Stomach (tissue), 9 donors: ENCODE measurements around the gene VPS37C. TPM values are rescaled to one million over a fixed set of nuclear protein-coding genes. Genes with fewer than 3 reads are reported as not detected.

Experiments
- DNase-seq, 2 donors: peaks; one replicate each; pipeline versions ENCODE4 v3.0.0 to v3.0.0-alpha.2; 2013 to 2019
- H3K27ac ChIP-seq, 5 donors: fragments of 200-600 bp in 4 of 5; sonication (generic) in 4 of 5; one replicate each; pipeline ENCODE4 v1.5.1; 2013 to 2019; ENCODE audit warnings: mild to moderate bottlenecking in 1 of 5, moderate library complexity in 1 of 5
- H3K27me3 ChIP-seq, 3 donors: fragments of 200-600 bp; sonication (generic); one replicate each; pipeline ENCODE4 v1.5.1; 2017 to 2019; ENCODE audit warnings: mixed run types in 1 of 3
- H3K36me3 ChIP-seq, 4 donors: fragments of 200-600 bp; sonication (generic); 1 replicate in 3 of 4; 2 replicates in 1 of 4; pipeline ENCODE4 v1.5.1; 2016 to 2019
- H3K4me1 ChIP-seq, 4 donors: fragments of 200-600 bp; sonication (generic); one replicate each; pipeline ENCODE4 v1.5.1; 2016 to 2019
- H3K4me3 ChIP-seq, 4 donors: fragments of 200-600 bp; sonication (generic) in 3 of 4; one replicate each; pipeline ENCODE4 v1.5.1; 2016 to 2019; ENCODE audit warnings: mild to moderate bottlenecking in 1 of 4
- H3K9me3 ChIP-seq, 4 donors: fragments of 200-600 bp; sonication (generic); one replicate each; pipeline ENCODE4 v1.5.1; 2016 to 2019
- CTCF ChIP-seq, 7 experiments: fragments of 450-650 bp in 4 of 7; fragments of 200-600 bp in 3 of 7; sonication (generic) in 3 of 7; IDR thresholded peaks; one replicate each; pipeline ENCODE4 v1.5.1; 2016 to 2019; ENCODE audit warnings: antibody characterized with exemption in 7 of 7, control low read depth in 2 of 7, mild to moderate bottlenecking in 1 of 7
- EP300 ChIP-seq: sonication (generic); formaldehyde crosslinking; IDR thresholded peaks from one replicate; pipeline ENCODE4 v1.6.1; 2017; ENCODE audit warnings: antibody characterized with exemption
- POLR2A ChIP-seq, 4 donors: fragments of 450-650 bp; IDR thresholded peaks; one replicate each; pipeline ENCODE4 v1.6.1; 2016; ENCODE audit warnings: antibody characterized with exemption in 4 of 4, control low read depth in 2 of 4, mild to moderate bottlenecking in 1 of 4, moderate library complexity in 1 of 4
- POLR2AphosphoS5 ChIP-seq, 3 donors: sonication (generic); formaldehyde crosslinking; IDR thresholded peaks; one replicate each; pipeline ENCODE4 v1.6.1; 2016; ENCODE audit warnings: antibody characterized with exemption in 3 of 3
- WGBS, 5 donors: extraction: QIAGEN DNeasy Blood & Tissue Kit in 3 of 5; methylation state at CpG; one replicate each; pipeline versions ENCODE4 v1.1.5 to v1.1.7; 2013 to 2018; 5-methylcytosine and 5-hydroxymethylcytosine counted together
- intact Hi-C: fragments of 100-400 bp; cut with DNase I; formaldehyde crosslinking; loops from one replicate; pipeline ENCODE4 v1.15.1; 2023; ENCODE audit warnings: low total_unique reads
- polyA plus RNA-seq, 3 donors: library from polyadenylated mRNA; stranded (reverse); fragments of 200-250 nt; gene quantifications; one replicate each; pipeline ENCODE4 v1.2.3, GENCODE V29; 2013
- total RNA-seq, 5 donors: library from RNA; depleted of rRNA; stranded (reverse); fragments of >200 nt; gene quantifications; one replicate each; pipeline versions ENCODE4 v1.1.0 to v1.2.3, GENCODE V29; 2014 to 2016
- donor health status: healthy with polysubstance abuse.
- donor health status: Bipolar disorder and iron deficiency.
- donor health status: healthy.

VPS37C gene
- total and polyA plus RNA-seq, 8 donors: 6.4 to 53.6 (median 27.7) TPM

DNA sequence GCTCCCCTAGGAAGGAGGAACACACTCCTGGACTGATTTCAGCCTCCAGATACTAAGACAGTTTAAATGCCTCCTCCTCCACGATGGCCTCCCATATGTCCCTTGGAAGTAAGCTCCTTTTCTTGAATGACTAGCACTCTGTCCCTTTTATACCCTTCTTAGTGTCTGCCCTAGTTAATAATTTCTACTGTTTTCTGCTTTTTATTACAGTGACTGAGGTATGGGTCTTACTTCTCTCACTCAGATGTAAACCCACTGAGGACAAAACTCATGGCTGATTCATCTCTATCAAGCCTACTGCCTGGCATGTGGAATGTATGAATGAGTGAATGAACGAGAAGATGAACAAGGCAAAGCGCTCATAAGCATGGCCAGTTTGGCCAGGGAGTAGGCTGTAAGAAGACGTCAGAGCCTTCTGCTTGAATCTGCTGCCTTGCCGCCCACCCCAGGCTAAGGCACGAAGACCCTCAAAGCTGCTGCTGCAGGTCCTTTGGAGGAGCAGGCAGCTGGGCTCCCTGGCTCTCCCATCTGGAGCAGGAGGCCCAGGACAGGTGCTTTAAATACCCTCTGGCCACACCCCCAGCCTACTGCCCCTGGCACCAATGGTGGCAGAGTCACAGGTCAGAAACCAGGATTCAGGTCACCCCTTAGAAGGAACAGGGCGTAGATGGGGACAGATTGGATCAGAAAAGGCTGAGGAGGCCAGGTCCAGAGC lies 33.9 kb upstream of the VPS37C start:
- Histone ChIP-seq H3K4me1 (peaks cover 0 to 27% (median 20%) of the 10 kb centered on the region in 4 donors), H3K27ac (peak overlapping the region; percentile 73 to 88 (median 76)), H3K4me3 (peak overlapping the region in 1 of 4 donors; percentile 4), H3K36me3 (no peaks in the 10 kb centered on the region), H3K27me3 (peaks cover 0 to 9% (median 0%) of the 10 kb centered on the region in 3 donors), H3K9me3 (peaks cover 0 to 9% (median 4%) of the 10 kb centered on the region in 4 donors)
- WGBS, 5 donors: 33 to 65% (median 46%) methylated on average over 7 of the region's 7 CpGs
- TF ChIP-seq CTCF (IDR thresholded peaks at IDR 0.05): no peak
- TF ChIP-seq POLR2AphosphoS5 (IDR thresholded peaks at IDR 0.05): peak in 2 of 3 donors; percentile 94 to 98
- peak in 2 of 4 donors; percentile 71 to 89 for TF ChIP-seq POLR2A (IDR thresholded peaks at IDR 0.05)
- no peak for TF ChIP-seq EP300
- DNase-seq: peak in 1 of 2 donors; percentile 94
- intact Hi-C loops: no loop called here

GRCh38 chr11:61194169-61194671 lies 33.0 kb upstream of the VPS37C start:
- WGBS, 5 donors: 31 to 56% (median 39%) methylated on average over 11 to 12 of the region's 12 CpGs
- intact Hi-C loops: no loop called here
- peak in 1 of 2 donors; percentile 72 for DNase-seq
- Histone ChIP-seq H3K36me3 (no peaks in the 10 kb centered on the region), H3K27ac (peak overlapping the region; percentile 73 to 88 (median 76)), H3K9me3 (peaks cover 0 to 8% (median 3%) of the 10 kb centered on the region in 4 donors), H3K27me3 (peaks cover 0 to 9% (median 0%) of the 10 kb centered on the region in 3 donors), H3K4me3 (no peak overlapping the region), H3K4me1 (peaks cover 0 to 27% (median 20%) of the 10 kb centered on the region in 4 donors)
- TF ChIP-seq POLR2A (IDR thresholded peaks at IDR 0.05) (no peak), POLR2AphosphoS5 (IDR thresholded peaks at IDR 0.05) (peak in 2 of 3 donors; percentile 3 to 21)

DNA sequence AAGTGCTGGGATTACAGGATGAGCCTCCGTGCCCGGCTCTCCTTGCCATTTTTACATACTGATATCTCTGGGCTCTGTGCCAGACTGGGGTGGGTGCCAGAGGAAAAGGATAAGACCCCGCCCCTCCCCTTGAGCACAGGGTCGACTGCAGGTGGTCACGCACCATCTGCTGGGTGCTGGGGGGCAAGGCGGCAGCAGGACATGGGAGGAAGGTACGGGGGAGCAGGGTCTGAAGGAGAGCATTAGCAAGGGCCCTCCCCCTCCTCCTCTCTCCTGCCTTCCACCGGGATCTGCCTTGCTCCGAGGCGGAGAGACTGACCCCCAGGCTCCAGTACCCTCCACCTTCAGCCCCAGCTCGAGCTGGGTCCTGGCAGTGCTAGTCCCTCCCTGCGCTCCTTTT lies 32.4 kb upstream of the VPS37C start:
- DNase-seq: peak; percentile 37 to 80
- intact Hi-C loops: no loop called here
- peaks cover 0 to 9% (median 0%) of the 10 kb centered on the region in 3 donors for H3K27me3 ChIP-seq
- TF ChIP-seq POLR2AphosphoS5 (IDR thresholded peaks at IDR 0.05) (peak in 2 of 3 donors; percentile 41 to 51), EP300 (no peak), CTCF (IDR thresholded peaks at IDR 0.05) (no peak), POLR2A (IDR thresholded peaks at IDR 0.05) (no peak)
- peaks cover 0 to 2% (median under 1%) of the 10 kb centered on the region in 4 donors for H3K9me3 ChIP-seq
- peaks cover 0 to 27% (median 20%) of the 10 kb centered on the region in 4 donors for H3K4me1 ChIP-seq
- 17 to 34% (median 21%) methylated on average over 12 of the region's 12 CpGs for WGBS, 5 donors
- no peaks in the 10 kb centered on the region for H3K36me3 ChIP-seq
- no peak overlapping the region for H3K4me3 ChIP-seq
- peak overlapping the region; percentile 73 to 88 (median 76) for H3K27ac ChIP-seq

DNA sequence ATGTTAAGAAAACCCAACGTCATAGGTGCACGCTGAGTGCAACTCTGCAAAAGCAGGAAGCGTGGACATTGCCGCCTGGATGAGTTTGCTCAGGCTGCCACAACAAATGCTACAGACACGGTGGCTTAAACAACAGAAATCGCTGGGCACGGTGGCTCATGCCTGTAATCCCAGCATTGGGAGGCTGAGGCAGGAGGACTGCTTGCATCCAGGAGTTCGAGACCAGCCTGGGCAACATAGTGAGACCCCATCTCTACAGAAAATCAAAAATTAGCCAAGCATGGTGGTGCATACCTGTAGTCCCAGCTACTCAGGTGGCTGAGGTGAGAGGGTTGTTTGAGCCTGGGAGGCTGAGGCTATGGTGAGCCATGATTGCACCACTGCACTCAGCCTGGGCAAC lies 28.7 kb upstream of the VPS37C start:
- peaks cover 0 to 21% (median 14%) of the 10 kb centered on the region in 4 donors for H3K4me1 ChIP-seq
- no peaks in the 10 kb centered on the region for H3K36me3 ChIP-seq
- H3K4me3 ChIP-seq: no peak overlapping the region
- no peak for TF ChIP-seq EP300
- no peak for TF ChIP-seq POLR2AphosphoS5 (IDR thresholded peaks at IDR 0.05)
- no peak for TF ChIP-seq CTCF (IDR thresholded peaks at IDR 0.05)
- TF ChIP-seq POLR2A (IDR thresholded peaks at IDR 0.05): no peak
- H3K27me3 ChIP-seq: peaks cover 0 to 9% (median 0%) of the 10 kb centered on the region in 3 donors
- DNase-seq: no peak
- H3K9me3 ChIP-seq: no peaks in the 10 kb centered on the region
- no peak overlapping the region for H3K27ac ChIP-seq
- intact Hi-C loops: no loop called here
- 75 to 85% (median 80%) methylated on average over 7 to 8 of the region's 8 CpGs for WGBS, 5 donors
